GM12875 (cell line): Measurements from ENCODE around the gene STRA6.
"Not testable (repeated sequence)": the region's sequence is repeated elsewhere in the genome, so short reads cannot be mapped to it uniquely, and the experiment has no call there.

Experiments used
- H3K4me3 ChIP-seq: one replicate; pipeline ENCODE4 v1.5.1; 2011; ENCODE audit warnings: low read depth, low read length, control low read depth
- TF ChIP-seq, protein P1 (sequence below): IDR thresholded peaks from 2 replicates; pipeline ENCODE4 v1.5.1; 2011; ENCODE audit warnings: low read depth, mild to moderate bottlenecking, control low read depth, inconsistent platforms, low read length, moderate library complexity, borderline replicate concordance; ENCODE audit not compliant: insufficient read depth

The STRA6 gene

DNA sequence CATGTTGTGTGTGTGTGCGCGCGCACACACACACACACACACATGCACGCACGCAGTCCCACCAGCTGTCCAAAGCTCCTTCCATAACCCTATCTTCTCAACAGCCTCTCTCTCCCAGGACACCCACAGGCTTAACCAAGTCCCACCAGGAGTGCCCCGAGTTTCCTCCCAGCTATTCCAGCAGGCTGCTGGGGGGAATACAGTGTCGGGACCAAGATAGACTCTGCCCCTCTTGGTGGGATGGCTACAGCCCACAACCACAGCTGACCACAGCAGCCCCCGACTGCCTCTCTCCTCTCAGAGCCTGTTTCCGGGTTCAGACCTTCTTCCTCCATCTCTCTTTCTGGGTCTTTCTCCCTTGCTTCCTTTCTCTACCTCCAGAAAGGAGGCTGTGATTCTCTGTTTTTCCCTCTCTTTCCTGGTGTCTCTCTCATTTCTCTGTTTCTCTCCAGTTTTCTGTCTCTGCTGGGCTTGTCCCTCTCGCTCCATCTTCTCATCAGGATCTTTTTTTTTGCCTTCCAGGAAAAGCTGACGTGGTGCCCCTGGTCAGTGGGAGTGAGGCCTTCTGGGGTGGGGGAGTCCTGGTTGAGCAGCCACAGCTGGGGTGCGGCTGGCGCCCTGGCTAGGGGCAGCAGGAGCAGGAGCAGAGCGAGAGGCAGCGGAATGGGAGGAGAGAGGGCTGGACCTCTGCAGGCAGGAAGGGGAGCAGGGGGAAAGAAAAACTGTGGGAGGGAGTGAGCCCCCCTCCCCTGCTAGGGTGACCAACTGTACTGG, 32.3 kb downstream of the STRA6 start:
- H3K4me3 ChIP-seq = no peak overlapping the region
- TF ChIP-seq, protein P1, sequence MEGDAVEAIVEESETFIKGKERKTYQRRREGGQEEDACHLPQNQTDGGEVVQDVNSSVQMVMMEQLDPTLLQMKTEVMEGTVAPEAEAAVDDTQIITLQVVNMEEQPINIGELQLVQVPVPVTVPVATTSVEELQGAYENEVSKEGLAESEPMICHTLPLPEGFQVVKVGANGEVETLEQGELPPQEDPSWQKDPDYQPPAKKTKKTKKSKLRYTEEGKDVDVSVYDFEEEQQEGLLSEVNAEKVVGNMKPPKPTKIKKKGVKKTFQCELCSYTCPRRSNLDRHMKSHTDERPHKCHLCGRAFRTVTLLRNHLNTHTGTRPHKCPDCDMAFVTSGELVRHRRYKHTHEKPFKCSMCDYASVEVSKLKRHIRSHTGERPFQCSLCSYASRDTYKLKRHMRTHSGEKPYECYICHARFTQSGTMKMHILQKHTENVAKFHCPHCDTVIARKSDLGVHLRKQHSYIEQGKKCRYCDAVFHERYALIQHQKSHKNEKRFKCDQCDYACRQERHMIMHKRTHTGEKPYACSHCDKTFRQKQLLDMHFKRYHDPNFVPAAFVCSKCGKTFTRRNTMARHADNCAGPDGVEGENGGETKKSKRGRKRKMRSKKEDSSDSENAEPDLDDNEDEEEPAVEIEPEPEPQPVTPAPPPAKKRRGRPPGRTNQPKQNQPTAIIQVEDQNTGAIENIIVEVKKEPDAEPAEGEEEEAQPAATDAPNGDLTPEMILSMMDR = no peak

DNA sequence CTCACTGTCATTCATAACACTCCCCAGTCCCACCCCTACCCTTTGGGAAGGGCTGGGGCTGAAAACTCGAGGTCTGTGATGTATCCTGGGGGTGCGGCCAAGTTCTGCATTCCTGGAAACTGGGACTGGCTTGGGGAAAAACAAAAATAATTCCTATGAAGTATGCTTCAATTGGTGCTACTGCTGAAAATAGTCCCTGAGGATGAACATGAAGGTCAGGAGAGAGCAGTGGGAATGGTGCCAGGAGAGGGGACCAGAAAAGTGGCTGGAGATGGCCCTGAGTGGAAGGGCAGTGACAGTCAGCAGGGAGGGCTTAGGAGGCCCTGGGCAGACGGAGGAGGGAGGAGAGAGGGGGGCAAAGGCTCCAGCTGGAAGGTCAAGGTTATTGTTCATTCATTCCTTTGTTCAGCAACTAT, 33.9 kb downstream of the STRA6 start:
- TF ChIP-seq, protein P1 = no peak
- no peak overlapping the region for H3K4me3 ChIP-seq

DNA sequence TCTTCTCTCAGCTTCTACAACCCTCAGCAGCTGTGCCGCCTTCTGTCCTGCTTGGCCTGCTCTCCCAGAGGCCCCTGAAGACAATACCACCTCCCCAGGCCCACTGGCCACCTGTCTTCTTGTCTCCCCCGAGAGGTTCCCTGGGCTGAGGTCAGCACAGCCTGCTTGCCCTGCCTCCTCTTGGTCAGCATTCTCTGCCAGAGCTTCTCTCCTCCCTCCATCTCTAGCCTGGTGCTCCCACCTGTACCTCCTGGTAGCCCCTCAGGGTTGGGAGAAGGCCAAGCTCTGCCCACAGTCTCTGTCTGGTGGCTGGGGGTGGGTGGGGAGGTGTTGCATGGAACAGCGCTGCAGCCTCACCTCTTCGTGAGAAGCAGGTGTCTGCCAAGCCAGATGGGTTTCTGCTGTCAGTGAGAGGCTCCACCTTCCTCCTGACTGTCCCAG, 34.7 kb downstream of the STRA6 start:
- TF ChIP-seq, protein P1 = no peak
- no peak overlapping the region for H3K4me3 ChIP-seq

DNA sequence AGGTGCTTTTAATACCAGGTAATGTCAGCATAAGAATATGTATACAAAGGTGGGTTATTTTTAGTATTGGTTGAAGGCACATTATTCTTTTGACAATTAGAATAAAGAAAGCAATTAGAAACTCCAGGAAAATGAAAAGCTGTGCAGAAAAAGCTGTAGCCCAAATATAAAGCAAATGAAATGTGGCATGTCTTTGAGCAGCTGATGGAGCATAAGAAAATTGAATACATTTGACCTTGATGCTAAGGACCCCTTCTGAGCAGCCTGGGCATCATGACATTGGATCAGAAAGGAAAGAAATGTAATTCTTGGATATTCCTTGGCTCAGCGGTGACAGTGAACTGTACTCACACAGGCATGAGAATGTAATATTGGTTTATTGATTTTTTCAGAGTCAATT, 37.1 kb downstream of the STRA6 start:
- TF ChIP-seq, protein P1 = no peak
- H3K4me3 ChIP-seq = no peak overlapping the region

DNA sequence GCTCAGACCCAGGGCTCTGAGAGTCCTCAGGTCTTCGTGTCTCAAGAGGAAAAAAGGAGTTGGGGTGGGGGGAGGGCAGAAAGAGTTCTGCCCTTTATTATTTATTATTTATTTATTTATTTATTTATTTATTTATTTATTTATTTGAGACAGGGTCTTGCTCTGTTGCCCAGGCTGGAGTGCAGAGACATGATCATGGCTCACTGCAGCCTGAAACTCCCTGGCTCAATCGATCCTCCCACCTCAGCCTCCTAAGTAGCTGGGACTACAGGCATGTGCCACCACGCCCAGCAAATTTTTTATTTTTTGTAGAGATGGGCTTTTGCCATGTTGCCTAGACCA, 40.4 kb downstream of the STRA6 start:
- not testable (repeated sequence) for H3K4me3 ChIP-seq

DNA sequence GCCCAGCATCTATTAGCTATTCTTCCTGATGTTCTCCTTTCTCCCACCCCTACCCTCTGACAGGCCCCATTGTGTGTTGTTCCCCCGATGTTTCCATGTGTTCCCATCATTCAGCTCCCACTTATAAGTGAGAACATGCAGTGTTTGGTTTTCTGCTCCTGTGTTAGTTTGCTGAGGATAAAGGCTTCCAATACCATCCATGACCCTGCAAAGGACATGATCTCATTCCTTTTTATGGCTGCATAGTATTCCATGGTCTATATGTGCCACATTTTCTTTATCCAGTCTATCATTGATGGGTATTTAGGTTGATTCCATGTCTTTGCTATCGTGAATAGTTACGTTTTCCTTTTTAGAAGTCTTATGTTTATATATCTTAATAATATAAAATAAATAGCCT, 42.2 kb downstream of the STRA6 start:
- H3K4me3 ChIP-seq = not testable (repeated sequence)

DNA sequence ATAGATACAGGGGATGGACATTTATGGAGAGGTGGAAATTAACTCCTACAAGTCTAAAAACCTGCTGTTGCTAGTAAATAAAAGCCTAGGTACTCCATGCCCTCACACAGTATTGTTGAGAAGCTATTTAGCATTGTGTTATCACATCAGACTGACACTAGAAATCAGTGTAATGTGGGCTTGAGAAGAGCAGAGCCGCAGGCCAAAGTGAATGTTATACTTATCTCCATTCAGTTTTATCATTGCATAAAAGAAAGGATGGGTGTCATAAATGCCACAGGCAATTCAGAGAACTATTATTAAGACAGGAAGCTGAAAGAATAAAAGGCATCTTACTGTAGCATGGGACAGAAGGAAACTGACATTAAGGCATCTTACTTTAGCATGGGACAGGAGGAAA, 42.8 kb downstream of the STRA6 start:
- TF ChIP-seq, protein P1 = no peak

DNA sequence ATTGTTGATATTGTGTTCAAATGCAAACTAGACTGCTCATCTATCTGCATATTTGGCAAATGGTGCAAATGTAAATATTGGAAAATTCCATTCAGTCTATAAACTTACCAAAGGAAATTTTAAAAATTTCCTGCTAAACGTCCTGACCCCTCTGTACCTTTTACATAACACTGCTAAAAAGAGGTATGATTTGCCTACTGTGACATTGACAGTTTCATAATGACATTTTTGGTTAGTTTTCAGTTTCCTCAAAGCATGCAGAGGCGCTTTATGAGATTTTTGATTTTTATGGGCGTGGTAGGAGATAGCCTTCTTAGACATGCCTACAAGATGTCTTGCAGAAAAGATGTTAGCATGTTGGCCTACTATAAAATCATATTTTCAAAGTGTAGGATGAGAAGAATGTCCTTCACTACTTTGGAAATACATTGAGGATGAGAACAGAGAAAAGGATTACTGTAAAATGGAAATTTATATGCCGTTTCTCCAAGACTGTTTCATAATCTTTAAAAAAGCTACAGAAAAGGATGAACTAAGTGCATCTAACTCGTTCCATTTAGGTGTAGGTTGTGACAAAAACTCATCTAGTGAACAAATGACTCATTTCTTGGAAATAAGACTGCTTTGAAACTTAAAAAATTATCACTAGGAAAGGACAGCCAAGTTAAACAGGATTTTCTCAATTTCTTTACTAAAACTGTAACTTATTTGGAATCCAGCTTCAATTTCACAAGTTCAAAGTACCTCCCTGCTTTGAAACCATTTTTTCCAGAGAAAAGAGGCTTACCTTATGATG, 43.5 kb downstream of the STRA6 start:
- TF ChIP-seq, protein P1 = no peak
- H3K4me3 ChIP-seq = no peak overlapping the region

More for the DNA sequence above, 42.8 kb downstream of the STRA6 start:
- H3K4me3 ChIP-seq = no peak overlapping the region
